HepG2 (cell line): ENCODE measurements around the gene ANKS4B. TPM values are rescaled to one million over a fixed set of nuclear protein-coding genes. Genes with fewer than 3 reads are reported as not detected.
A peak's percentile ranks its signal among the peaks of the same experiment; 100 is the strongest.

Experiments used
- ATF7 ChIP-seq, 2 experiments: fragments of 450-650 bp in 1 of 2; sonication (generic) in 1 of 2; formaldehyde crosslinking in 1 of 2; IDR thresholded peaks; 2 replicates each; pipeline versions ENCODE4 v1.4.0 to v1.6.1; 2016 to 2020; ENCODE audit warnings: antibody characterized with exemption in 1 of 2, mild to moderate bottlenecking in 1 of 2, missing genetic modification reagents in 1 of 2
- ELF3 ChIP-seq: IDR thresholded peaks from 2 replicates; pipeline ENCODE4 v1.6.1; 2016; ENCODE audit warnings: missing genetic modification reagents, missing compliant biosample characterization
- FOXC1 ChIP-seq: sonication (generic); formaldehyde crosslinking; IDR thresholded peaks from 2 replicates; pipeline ENCODE4 v1.8.0; 2022; ENCODE audit warnings: mild to moderate bottlenecking, missing genetic modification reagents, borderline replicate concordance
- GTF3A ChIP-seq: sonication (generic); formaldehyde crosslinking; conservative IDR thresholded peaks from 2 replicates; pipeline ENCODE4 v1.4.0; 2020; ENCODE audit warnings: mild to moderate bottlenecking, missing genetic modification reagents
- KLF11 ChIP-seq: IDR thresholded peaks from 2 replicates; pipeline ENCODE4 v1.6.1; 2016; ENCODE audit warnings: missing compliant biosample characterization
- ZBTB4 ChIP-seq: sonication (generic); formaldehyde crosslinking; IDR thresholded peaks from 2 replicates; pipeline ENCODE4 v1.4.0; 2020; ENCODE audit warnings: missing genetic modification reagents, mild to moderate bottlenecking, borderline replicate concordance
- ZFP90 ChIP-seq: sonication (generic); formaldehyde crosslinking; IDR thresholded peaks from 2 replicates; pipeline ENCODE4 v1.8.0; 2022; ENCODE audit warnings: missing genetic modification reagents, mild to moderate bottlenecking, inconsistent platforms, borderline replicate concordance
- ZNF280B ChIP-seq: sonication (generic); formaldehyde crosslinking; IDR thresholded peaks from 2 replicates; pipeline ENCODE4 v1.5.0; 2020; ENCODE audit warnings: missing genetic modification reagents, mild to moderate bottlenecking, borderline replicate concordance
- ZNF296 ChIP-seq: sonication (generic); formaldehyde crosslinking; conservative IDR thresholded peaks from 2 replicates; pipeline ENCODE4 v1.5.0; 2020; ENCODE audit warnings: mild to moderate bottlenecking, missing genetic modification reagents
- ZNF317 ChIP-seq: sonication (generic); formaldehyde crosslinking; IDR thresholded peaks from 2 replicates; pipeline ENCODE4 v1.5.0; 2020; ENCODE audit warnings: mild to moderate bottlenecking, missing genetic modification reagents
- ZNF343 ChIP-seq: sonication (generic); formaldehyde crosslinking; IDR thresholded peaks from 2 replicates; pipeline ENCODE4 v1.4.0; 2020; ENCODE audit warnings: mild to moderate bottlenecking, missing genetic modification reagents
- ZNF678 ChIP-seq: sonication (generic); formaldehyde crosslinking; IDR thresholded peaks from 2 replicates; pipeline ENCODE4 v1.4.0; 2020; ENCODE audit warnings: mild to moderate bottlenecking, missing genetic modification reagents
- ZNF703 ChIP-seq: sonication (generic); formaldehyde crosslinking; IDR thresholded peaks from 2 replicates; pipeline ENCODE4 v1.5.1; 2020; ENCODE audit warnings: missing genetic modification reagents, mild to moderate bottlenecking, moderate library complexity, borderline replicate concordance
- ZSCAN21 ChIP-seq: sonication (generic); formaldehyde crosslinking; IDR thresholded peaks from 2 replicates; pipeline ENCODE4 v1.8.0; 2022; ENCODE audit warnings: mild to moderate bottlenecking, missing genetic modification reagents, moderate library complexity, borderline replicate concordance
- polyA plus RNA-seq, 8 experiments: library from polyadenylated mRNA; depleted of rRNA in 3 of 8; stranded (reverse) in 7 of 8; unstranded in 1 of 8; fragments of >200 nt; fragmentation: Illumina TruSeq in 4 of 8; extraction: Trizol in 4 of 8; gene quantifications; 2 replicates each; pipeline versions ENCODE4 v1.2.1 to v1.2.3, GENCODE V29; 2011 to 2016; ENCODE audit warnings: low read depth in 4 of 8, missing spikeins in 1 of 8, mixed read lengths in 1 of 8; ENCODE audit not compliant: insufficient read depth in 1 of 8
- total RNA-seq, 5 experiments: library from RNA; depleted of rRNA; stranded (reverse); fragments of >200 nt; fragmentation: Illumina TruSeq; extraction: Trizol; gene quantifications; 2 replicates each; pipeline ENCODE4 v1.2.3, GENCODE V29; 2016; ENCODE audit warnings: low read depth in 1 of 5
- TF ChIP-seq, protein P1 (sequence below): IDR thresholded peaks from 2 replicates; pipeline ENCODE4 v1.6.1; 2016; ENCODE audit warnings: missing compliant biosample characterization, missing genetic modification reagents, borderline replicate concordance
- TF ChIP-seq, protein P2 (sequence below): sonication (generic); formaldehyde crosslinking; IDR thresholded peaks from 2 replicates; pipeline ENCODE4 v1.8.0; 2022; ENCODE audit warnings: missing genetic modification reagents, low read depth, mild to moderate bottlenecking, borderline replicate concordance
- TF ChIP-seq, protein P3 (sequence below): IDR thresholded peaks from 2 replicates; pipeline ENCODE4 v1.6.1; 2016; ENCODE audit warnings: low read depth
- TF ChIP-seq, protein P4 (sequence below): sonication (generic); formaldehyde crosslinking; IDR thresholded peaks from 2 replicates; pipeline ENCODE4 v1.4.0; 2020; ENCODE audit warnings: mild to moderate bottlenecking, missing genetic modification reagents

Gene ANKS4B
- total and polyA plus RNA-seq, 2 of the 13 experiments (the other 11 are each of a cell fraction or from before 2014, with no cell fraction given), result 6.5 to 30.0 TPM

- TF ChIP-seq ZSCAN21 (CRISPR knock-in tag), result peak; percentile 89; the same call in 1 of the 2 replicates
- TF ChIP-seq ATF7 (IDR thresholded peaks at IDR 0.05), result no peak
- peak; percentile 88 for TF ChIP-seq ATF7 (CRISPR knock-in tag; IDR thresholded peaks at IDR 0.05)
- peak; percentile 91; the same call in 1 of the 2 replicates for TF ChIP-seq ZNF343 (CRISPR knock-in tag)
- no peak; the same call in 1 of the 2 replicates for TF ChIP-seq KLF11 (CRISPR knock-in tag)
- TF ChIP-seq ZNF296 (CRISPR knock-in tag), result no peak
- TF ChIP-seq, protein P1, sequence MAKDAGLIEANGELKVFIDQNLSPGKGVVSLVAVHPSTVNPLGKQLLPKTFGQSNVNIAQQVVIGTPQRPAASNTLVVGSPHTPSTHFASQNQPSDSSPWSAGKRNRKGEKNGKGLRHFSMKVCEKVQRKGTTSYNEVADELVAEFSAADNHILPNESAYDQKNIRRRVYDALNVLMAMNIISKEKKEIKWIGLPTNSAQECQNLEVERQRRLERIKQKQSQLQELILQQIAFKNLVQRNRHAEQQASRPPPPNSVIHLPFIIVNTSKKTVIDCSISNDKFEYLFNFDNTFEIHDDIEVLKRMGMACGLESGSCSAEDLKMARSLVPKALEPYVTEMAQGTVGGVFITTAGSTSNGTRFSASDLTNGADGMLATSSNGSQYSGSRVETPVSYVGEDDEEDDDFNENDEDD, result peak; percentile 91
- TF ChIP-seq FOXC1, result peak; percentile 89
- TF ChIP-seq, protein P2, sequence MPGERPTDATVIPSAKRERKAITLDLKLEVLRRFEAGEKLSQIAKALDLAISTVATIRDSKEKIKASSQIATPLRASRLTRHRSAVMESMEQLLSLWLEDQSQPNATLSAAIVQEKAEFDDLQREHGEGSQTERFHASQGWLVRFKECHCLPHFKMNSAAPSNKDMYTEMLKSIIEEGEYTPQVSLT (CRISPR knock-in tag), result no peak; the same call in 1 of the 2 replicates
- TF ChIP-seq ZFP90 (CRISPR knock-in tag), result peak; percentile 92; the same call in 1 of the 2 replicates
- TF ChIP-seq, protein P3, sequence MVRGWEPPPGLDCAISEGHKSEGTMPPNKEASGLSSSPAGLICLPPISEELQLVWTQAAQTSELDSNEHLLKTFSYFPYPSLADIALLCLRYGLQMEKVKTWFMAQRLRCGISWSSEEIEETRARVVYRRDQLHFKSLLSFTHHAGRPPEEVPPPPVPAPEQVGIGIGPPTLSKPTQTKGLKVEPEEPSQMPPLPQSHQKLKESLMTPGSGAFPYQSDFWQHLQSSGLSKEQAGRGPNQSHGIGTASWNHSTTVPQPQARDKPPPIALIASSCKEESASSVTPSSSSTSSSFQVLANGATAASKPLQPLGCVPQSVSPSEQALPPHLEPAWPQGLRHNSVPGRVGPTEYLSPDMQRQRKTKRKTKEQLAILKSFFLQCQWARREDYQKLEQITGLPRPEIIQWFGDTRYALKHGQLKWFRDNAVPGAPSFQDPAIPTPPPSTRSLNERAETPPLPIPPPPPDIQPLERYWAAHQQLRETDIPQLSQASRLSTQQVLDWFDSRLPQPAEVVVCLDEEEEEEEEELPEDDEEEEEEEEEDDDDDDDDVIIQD (CRISPR knock-in tag), result peak; percentile 51
- peak; percentile 61 for TF ChIP-seq ELF3 (CRISPR knock-in tag)
- no peak for TF ChIP-seq ZNF678 (CRISPR knock-in tag)
- peak; percentile 95 for TF ChIP-seq ZNF280B (CRISPR knock-in tag)
- TF ChIP-seq ZNF703, result peak; percentile 26; the same call in 1 of the 2 replicates
- TF ChIP-seq ZBTB4 (CRISPR knock-in tag), result peak; percentile 20; the same call in 1 of the 2 replicates
- TF ChIP-seq, protein P4, sequence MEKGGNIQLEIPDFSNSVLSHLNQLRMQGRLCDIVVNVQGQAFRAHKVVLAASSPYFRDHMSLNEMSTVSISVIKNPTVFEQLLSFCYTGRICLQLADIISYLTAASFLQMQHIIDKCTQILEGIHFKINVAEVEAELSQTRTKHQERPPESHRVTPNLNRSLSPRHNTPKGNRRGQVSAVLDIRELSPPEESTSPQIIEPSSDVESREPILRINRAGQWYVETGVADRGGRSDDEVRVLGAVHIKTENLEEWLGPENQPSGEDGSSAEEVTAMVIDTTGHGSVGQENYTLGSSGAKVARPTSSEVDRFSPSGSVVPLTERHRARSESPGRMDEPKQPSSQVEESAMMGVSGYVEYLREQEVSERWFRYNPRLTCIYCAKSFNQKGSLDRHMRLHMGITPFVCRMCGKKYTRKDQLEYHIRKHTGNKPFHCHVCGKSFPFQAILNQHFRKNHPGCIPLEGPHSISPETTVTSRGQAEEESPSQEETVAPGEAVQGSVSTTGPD (CRISPR knock-in tag), result peak; percentile 46; the same call in 1 of the 2 replicates
- TF ChIP-seq GTF3A (CRISPR knock-in tag), result peak; percentile 91; the same call in 1 of the 2 replicates
- TF ChIP-seq ZNF317, result no peak; the same call in 1 of the 2 replicates
Observed at GRCh38 chr16:21301168-21301894, 67.8 kb downstream of the ANKS4B start (continued).
